ES-I3 (cell line): ENCODE measurements around the gene ZNF160.
"Not testable (repeated sequence)": the region's sequence is repeated elsewhere in the genome, so short reads cannot be mapped to it uniquely, and the experiment has no call there.

ENCODE experiments used
- H3K36me3 ChIP-seq: 2 replicates; pipeline ENCODE4 v1.6.1; 2013; ENCODE audit warnings: mild to moderate bottlenecking, low read length, control low read depth, moderate library complexity; ENCODE audit not compliant: insufficient read depth
- H3K4me1 ChIP-seq: 2 replicates; pipeline ENCODE4 v1.6.1; 2013; ENCODE audit warnings: mild to moderate bottlenecking, control low read depth, low read length; ENCODE audit not compliant: insufficient read depth
- H3K9ac ChIP-seq: 2 replicates; pipeline ENCODE4 v1.6.1; 2013; ENCODE audit warnings: low read depth, mild to moderate bottlenecking, low read length, moderate library complexity
- H3K9me3 ChIP-seq: 2 replicates; pipeline ENCODE4 v1.6.1; 2013; ENCODE audit warnings: mild to moderate bottlenecking, low read length, moderate library complexity; ENCODE audit not compliant: control insufficient read depth, insufficient read depth

The ZNF160 gene

GRCh38 chr19:53078668-53079067, 24.6 kb downstream of the ZNF160 start:
- Histone ChIP-seq H3K36me3 (peaks cover 8% of the 10 kb centered on the region), H3K9ac (no peak overlapping the region), H3K9me3 (no peaks in the 10 kb centered on the region), H3K4me1 (0 out of 2 replicates have a peak, but pooled peaks cover 3% of the 10 kb centered on the region)

GRCh38 chr19:53076984-53077383, 26.2 kb downstream of the ZNF160 start:
- H3K9me3 ChIP-seq, result no peaks in the 10 kb centered on the region
- no peak overlapping the region for H3K9ac ChIP-seq

GRCh38 chr19:53068834-53069233, 34.4 kb downstream of the ZNF160 start:
- peaks cover 32% of the 10 kb centered on the region for H3K36me3 ChIP-seq

More at GRCh38 chr19:53076984-53077383, 26.2 kb downstream of the ZNF160 start:
- 0 out of 2 replicates have a peak, but pooled peaks cover 3% of the 10 kb centered on the region for H3K4me1 ChIP-seq
- peaks cover 14% of the 10 kb centered on the region for H3K36me3 ChIP-seq

GRCh38 chr19:53068199-53068598, 35.0 kb downstream of the ZNF160 start:
- peaks cover 33% of the 10 kb centered on the region for H3K9me3 ChIP-seq

More at GRCh38 chr19:53068834-53069233, 34.4 kb downstream of the ZNF160 start:
- Histone ChIP-seq H3K4me1 (no peaks in the 10 kb centered on the region), H3K9me3 (peaks cover 33% of the 10 kb centered on the region), H3K9ac (no peak overlapping the region)

GRCh38 chr19:53057904-53058580, 45.2 kb downstream of the ZNF160 start:
- Histone ChIP-seq H3K4me1 (no peaks in the 10 kb centered on the region), H3K36me3 (no peaks in the 10 kb centered on the region), H3K9me3 (0 out of 2 replicates have a peak, but pooled peaks cover 3% of the 10 kb centered on the region), H3K9ac (peak overlapping the region; percentile 46)

More at GRCh38 chr19:53068199-53068598, 35.0 kb downstream of the ZNF160 start:
- Histone ChIP-seq H3K36me3 (peaks cover 29% of the 10 kb centered on the region), H3K9ac (no peak overlapping the region), H3K4me1 (no peaks in the 10 kb centered on the region)

- Histone ChIP-seq H3K9me3 (0 out of 2 replicates have a peak, but pooled peaks cover 3% of the 10 kb centered on the region), H3K9ac (no peak overlapping the region), H3K4me1 (no peaks in the 10 kb centered on the region), H3K36me3 (no peaks in the 10 kb centered on the region)
Measured at GRCh38 chr19:53055117-53055516, 48.1 kb downstream of the ZNF160 start.

GRCh38 chr19:53047379-53047778, 55.8 kb downstream of the ZNF160 start:
- Histone ChIP-seq H3K4me1 (no peaks in the 10 kb centered on the region), H3K9ac (no peak overlapping the region), H3K9me3 (no peaks in the 10 kb centered on the region), H3K36me3 (no peaks in the 10 kb centered on the region)

GRCh38 chr19:53045536-53045935, 57.7 kb downstream of the ZNF160 start:
- Histone ChIP-seq H3K4me1 (no peaks in the 10 kb centered on the region), H3K9me3 (no peaks in the 10 kb centered on the region), H3K36me3 (no peaks in the 10 kb centered on the region), H3K9ac (no peak overlapping the region)

GRCh38 chr19:53041366-53041765, 61.9 kb downstream of the ZNF160 start:
- Histone ChIP-seq H3K4me1 (no peaks in the 10 kb centered on the region), H3K9me3 (no peaks in the 10 kb centered on the region), H3K36me3 (no peaks in the 10 kb centered on the region), H3K9ac (no peak overlapping the region)

- H3K9me3 ChIP-seq, result no peaks in the 10 kb centered on the region
- H3K4me1 ChIP-seq, result no peaks in the 10 kb centered on the region
- H3K36me3 ChIP-seq, result no peaks in the 10 kb centered on the region
- peak overlapping the region; percentile 58 for H3K9ac ChIP-seq
Measured at GRCh38 chr19:53037101-53038097, 65.8 kb downstream of the ZNF160 start.

- Histone ChIP-seq H3K9ac (no peak overlapping the region), H3K36me3 (no peaks in the 10 kb centered on the region), H3K9me3 (no peaks in the 10 kb centered on the region), H3K4me1 (no peaks in the 10 kb centered on the region)
Measured at GRCh38 chr19:53034948-53035675, 68.1 kb downstream of the ZNF160 start.

GRCh38 chr19:53034054-53034453, 69.2 kb downstream of the ZNF160 start:
- Histone ChIP-seq H3K36me3 (no peaks in the 10 kb centered on the region), H3K9me3 (no peaks in the 10 kb centered on the region), H3K4me1 (no peaks in the 10 kb centered on the region), H3K9ac (no peak overlapping the region)

- not testable (repeated sequence) for H3K36me3 ChIP-seq, H3K4me1 ChIP-seq, H3K9ac ChIP-seq, H3K9me3 ChIP-seq
Measured at GRCh38 chr19:53028306-53028705, 74.9 kb downstream of the ZNF160 start.

- Histone ChIP-seq H3K9me3 (no peaks in the 10 kb centered on the region), H3K9ac (no peak overlapping the region), H3K36me3 (no peaks in the 10 kb centered on the region)
Measured at GRCh38 chr19:53019684-53020083, 83.5 kb downstream of the ZNF160 start.

More at GRCh38 chr19:53019684-53020083, 83.5 kb downstream of the ZNF160 start:
- no peaks in the 10 kb centered on the region for H3K4me1 ChIP-seq
